IMR-90 (cell line): ENCODE data around the gene A3GALT2. TPM values are rescaled to one million over a fixed set of nuclear protein-coding genes. Genes with fewer than 3 reads are reported as not detected.

Experiments
- ATAC-seq: fragments of 200-7000 bp; cut with Tn5 transposase; 2 replicates; pipeline ENCODE4 v1.9.1; 2020; ENCODE audit warnings: low read depth, mild to moderate bottlenecking, moderate library complexity
- BruUV-seq: library from RNA; stranded (reverse); fragments of 400-500 nt; replicated peaks from 2 replicates; lab custom pipeline; 2021; lab: Mats Ljungman, UMichigan
- CTCF ChIA-PET: fragments of 300-600 bp; formaldehyde crosslinking; extraction: SDS; loops from one replicate; lab custom pipeline; 2021; ENCODE audit warnings: antibody characterized with exemption; lab: Yijun Ruan, JAX
- POLR2A ChIA-PET: fragments of 300-600 bp; sonication (Branson Sonifier 250); formaldehyde crosslinking; loops from one replicate; lab custom pipeline; 2022; ENCODE audit warnings: antibody characterized with exemption; ENCODE audit not compliant: unreplicated experiment; lab: Charles Lee
- DNase-seq: peaks from one replicate; pipeline ENCODE4 v3.0.0; 2013
- H2AFZ ChIP-seq: replicated peaks from 2 replicates; pipeline ENCODE3; 2013; ENCODE audit warnings: low read length, mild to moderate bottlenecking; ENCODE audit not compliant: poor library complexity
- H2AK5ac ChIP-seq: 2 replicates; pipeline ENCODE4 v1.6.1; 2013; ENCODE audit warnings: low read depth, low read length, inconsistent platforms
- H2AK9ac ChIP-seq: replicated peaks from 2 replicates; pipeline ENCODE3; 2013; ENCODE audit warnings: mild to moderate bottlenecking, low read depth, low read length, moderate library complexity; ENCODE audit not compliant: poor library complexity
- H2BK120ac ChIP-seq: 2 replicates; pipeline ENCODE4 v1.6.1; 2013; ENCODE audit warnings: low read depth, low read length, inconsistent platforms
- H2BK15ac ChIP-seq: 3 replicates; pipeline ENCODE4 v1.6.1; 2013; ENCODE audit warnings: low read depth, low read length, inconsistent platforms
- H2BK20ac ChIP-seq: 2 replicates; pipeline ENCODE4 v1.6.1; 2013; ENCODE audit warnings: low read depth, mild to moderate bottlenecking, inconsistent platforms, low read length, moderate library complexity
- H2BK5ac ChIP-seq: 2 replicates; pipeline ENCODE4 v1.6.1; 2013; ENCODE audit warnings: mild to moderate bottlenecking, low read depth, low read length, inconsistent platforms; ENCODE audit not compliant: poor library complexity, severe bottlenecking
- H3K14ac ChIP-seq: replicated peaks from 2 replicates; pipeline ENCODE4 v1.6.1; 2013; ENCODE audit warnings: low read depth, low read length, inconsistent platforms
- H3K18ac ChIP-seq: 2 replicates; pipeline ENCODE4 v1.6.1; 2013; ENCODE audit warnings: low read depth, low read length, control low read depth
- H3K23ac ChIP-seq: 2 replicates; pipeline ENCODE4 v1.6.1; 2013; ENCODE audit warnings: low read depth, low read length, inconsistent platforms
- H3K27ac ChIP-seq: 2 replicates; pipeline ENCODE4 v1.5.1; 2013; ENCODE audit warnings: mild to moderate bottlenecking, control low read depth, low read length; ENCODE audit not compliant: insufficient read depth
- H3K27me3 ChIP-seq: 2 replicates; pipeline ENCODE4 v1.6.1; 2013; ENCODE audit warnings: low read length; ENCODE audit not compliant: control insufficient read depth, insufficient read depth
- H3K36me3 ChIP-seq: 2 replicates; pipeline ENCODE4 v1.6.1; 2013; ENCODE audit warnings: low read length, mixed read lengths; ENCODE audit not compliant: control insufficient read depth, insufficient read depth
- H3K4ac ChIP-seq: 2 replicates; pipeline ENCODE4 v1.6.1; 2013; ENCODE audit warnings: low read depth, low read length, inconsistent platforms
- H3K4me1 ChIP-seq: 2 replicates; pipeline ENCODE4 v1.6.1; 2013; ENCODE audit warnings: low read length, mixed read lengths; ENCODE audit not compliant: control insufficient read depth, insufficient read depth
- H3K4me2 ChIP-seq: 2 replicates; pipeline ENCODE4 v1.6.1; 2013; ENCODE audit warnings: low read depth, mild to moderate bottlenecking, control low read depth, low read length, moderate library complexity
- H3K4me3 ChIP-seq: 2 replicates; pipeline ENCODE4 v1.5.1; 2013; ENCODE audit warnings: low read depth, mild to moderate bottlenecking, control low read depth, low read length, moderate library complexity; ENCODE audit not compliant: insufficient read depth
- H3K56ac ChIP-seq: 2 replicates; pipeline ENCODE4 v1.6.1; 2013; ENCODE audit warnings: low read length, inconsistent platforms; ENCODE audit not compliant: insufficient read depth; ENCODE audit errors: extremely low read depth
- H3K79me1 ChIP-seq, 2 experiments: 2 replicates each; pipeline ENCODE4 v1.6.1; 2013; ENCODE audit warnings: low read length in 2 of 2, inconsistent platforms in 1 of 2, low read depth in 1 of 2
- H3K9ac ChIP-seq: 2 replicates; pipeline ENCODE4 v1.6.1; 2013; ENCODE audit warnings: low read depth, low read length, control low read depth
- H3K9me1 ChIP-seq: 2 replicates; pipeline ENCODE4 v1.6.1; 2013; ENCODE audit warnings: low read length, inconsistent platforms; ENCODE audit not compliant: insufficient read depth
- H3K9me3 ChIP-seq: 2 replicates; pipeline ENCODE4 v1.6.1; 2013; ENCODE audit warnings: low read length; ENCODE audit not compliant: control insufficient read depth, insufficient read depth
- H4K20me1 ChIP-seq: 2 replicates; pipeline ENCODE4 v1.6.1; 2013; ENCODE audit warnings: low read length, inconsistent platforms; ENCODE audit not compliant: insufficient read depth
- H4K5ac ChIP-seq: 2 replicates; pipeline ENCODE4 v1.6.1; 2013; ENCODE audit warnings: mild to moderate bottlenecking, low read depth, low read length, control low read depth
- H4K8ac ChIP-seq, 2 experiments: 2 replicates each; pipeline ENCODE4 v1.6.1; 2013; ENCODE audit warnings: low read depth in 2 of 2, low read length in 2 of 2, control low read depth in 1 of 2, inconsistent platforms in 1 of 2
- H4K91ac ChIP-seq: 2 replicates; pipeline ENCODE4 v1.6.1; 2013; ENCODE audit warnings: low read depth, low read length, inconsistent platforms; ENCODE audit not compliant: insufficient read depth
- BHLHE40 ChIP-seq: fragments of 150-350 bp; IDR thresholded peaks from 2 replicates; pipeline ENCODE4 v1.6.1; 2016; ENCODE audit warnings: mild to moderate bottlenecking, low read depth, low read length
- CEBPB ChIP-seq: IDR thresholded peaks from 2 replicates; pipeline ENCODE4 v1.6.1; 2012; ENCODE audit warnings: low read depth, low read length, improper control_type of control experiment
- CHD1 ChIP-seq: IDR thresholded peaks from 2 replicates; pipeline ENCODE4 v1.6.1; 2012; ENCODE audit warnings: low read depth, low read length, improper control_type of control experiment
- ELK1 ChIP-seq: fragments of 150-350 bp; IDR thresholded peaks from 2 replicates; pipeline ENCODE4 v1.6.1; 2016; ENCODE audit warnings: low read depth, mild to moderate bottlenecking, low read length, moderate library complexity, borderline replicate concordance
- FOS ChIP-seq: fragments of 150-350 bp; IDR thresholded peaks from 2 replicates; pipeline ENCODE4 v1.6.1; 2016; ENCODE audit warnings: low read depth, low read length
- MAFK ChIP-seq: IDR thresholded peaks from 2 replicates; pipeline ENCODE4 v1.6.1; 2012; ENCODE audit warnings: low read depth, low read length, improper control_type of control experiment
- MAZ ChIP-seq: IDR thresholded peaks from 2 replicates; pipeline ENCODE4 v1.6.1; 2012; ENCODE audit warnings: low read depth, mild to moderate bottlenecking, low read length, improper control_type of control experiment, moderate library complexity, borderline replicate concordance
- MXI1 ChIP-seq: IDR thresholded peaks from 2 replicates; pipeline ENCODE4 v1.6.1; 2012; ENCODE audit warnings: low read depth, mild to moderate bottlenecking, low read length, moderate library complexity, borderline replicate concordance
- NFE2L2 ChIP-seq: fragments of 150-350 bp; IDR thresholded peaks from 2 replicates; pipeline ENCODE4 v1.6.1; 2016; ENCODE audit warnings: low read depth, mild to moderate bottlenecking, low read length
- POLR2A ChIP-seq: IDR thresholded peaks from 2 replicates; pipeline ENCODE4 v1.6.1; 2012; ENCODE audit warnings: mild to moderate bottlenecking, low read depth, low read length
- RCOR1 ChIP-seq: IDR thresholded peaks from 2 replicates; pipeline ENCODE4 v1.6.1; 2012; ENCODE audit warnings: mild to moderate bottlenecking, low read length, improper control_type of control experiment; ENCODE audit not compliant: insufficient replicate concordance
- RFX5 ChIP-seq: IDR thresholded peaks from 2 replicates; pipeline ENCODE4 v1.8.0; 2012; ENCODE audit warnings: low read depth, mild to moderate bottlenecking, low read length, moderate library complexity
- SMC3 ChIP-seq: fragments of 150-350 bp; IDR thresholded peaks from 2 replicates; pipeline ENCODE4 v1.6.1; 2016; ENCODE audit warnings: low read depth, mild to moderate bottlenecking, antibody characterized with exemption, low read length, moderate library complexity
- USF2 ChIP-seq: fragments of 150-350 bp; IDR thresholded peaks from 2 replicates; pipeline ENCODE4 v1.6.1; 2017; ENCODE audit warnings: mild to moderate bottlenecking, antibody characterized with exemption, low read length, low read depth
- WGBS, 2 experiments: methylation state at CpG; one replicate each; pipeline versions ENCODE4 v1.1.5 to v1.1.7; 2013; ENCODE audit warnings: missing lambda C conversion rate in 2 of 2; ENCODE audit not compliant: insufficient read length in 1 of 2; ENCODE audit errors: extremely low coverage in 2 of 2; 5-methylcytosine and 5-hydroxymethylcytosine counted together
- dilution Hi-C: fragments of 300-500 bp; cut with HindIII; formaldehyde crosslinking; loops from one replicate; pipeline ENCODE4 v1.14.3; 2018; ENCODE audit warnings: low sequenced_read_pairs; ENCODE audit not compliant: unreplicated experiment
- in situ Hi-C: fragments of 300-500 bp; cut with MboI; formaldehyde crosslinking; loops from 3 replicates; pipeline ENCODE4 v1.14.3; 2019; ENCODE audit warnings: low sequenced_read_pairs, inconsistent platforms, mixed read lengths
- intact Hi-C: fragments of 100-400 bp; cut with micrococcal nuclease; formaldehyde crosslinking; loops from 2 replicates; pipeline ENCODE4 v1.10.0; 2022
- polyA plus RNA-seq, 3 experiments: library from polyadenylated mRNA; depleted of rRNA; stranded (reverse); fragments of >200 nt; gene quantifications; 2 replicates each; pipeline ENCODE4 v1.2.3, GENCODE V29; 2012; ENCODE audit warnings: low replicate concordance in 1 of 3
- total RNA-seq: library from RNA; depleted of rRNA; stranded (reverse); fragments of >200 nt; gene quantifications from 2 replicates; pipeline ENCODE4 v1.2.3, GENCODE V29; 2012
- TF ChIP-seq, protein P1 (sequence below): conservative IDR thresholded peaks from 2 replicates; pipeline ENCODE4 v1.5.1; 2012; ENCODE audit warnings: mild to moderate bottlenecking, low read depth, low read length, improper control_type of control experiment

A3GALT2 gene
- total and polyA plus RNA-seq, 2 of the 4 experiments (the other 2 are of a cell fraction), result not detected

- Histone ChIP-seq H2BK15ac (no peak overlapping the region), H3K4me2 (no peak overlapping the region), H3K18ac (no peak overlapping the region), H3K23ac (no peak overlapping the region), H4K5ac (no peak overlapping the region), H3K36me3 (peaks cover 28% of the 10 kb centered on the region), H3K79me1 (peaks cover 22 to 46% of the 10 kb centered on the region in 2 experiments), H3K9ac (no peak overlapping the region), H4K8ac (no peak overlapping the region), H4K91ac (no peak overlapping the region), H3K56ac (no peak overlapping the region), H3K27me3 (no peaks in the 10 kb centered on the region), H2BK120ac (no peak overlapping the region), H3K27ac (no peak overlapping the region), H2AFZ (no peak overlapping the region), H2BK20ac (no peak overlapping the region), H3K4ac (no peak overlapping the region), H3K14ac (no peak overlapping the region), H3K9me1 (peaks cover 13% of the 10 kb centered on the region), H3K4me1 (no peaks in the 10 kb centered on the region; the same call in 1 of the 2 replicates), H3K4me3 (no peak overlapping the region), H4K20me1 (peaks cover 19% of the 10 kb centered on the region; the same call in 1 of the 2 replicates), H2AK5ac (no peak overlapping the region), H2AK9ac (no peak overlapping the region), H3K9me3 (no peaks in the 10 kb centered on the region), H2BK5ac (no peak overlapping the region)
- DNase-seq, result no peak
- BruUV-seq, result no TSS peak
- in situ Hi-C loops (no loop called here), intact Hi-C loops (no loop called here), dilution Hi-C loops (no loop called here)
- ChIA-PET POLR2A (no interaction called here), CTCF (no interaction called here)
- WGBS, 2 experiments, result 96% methylated on average over 10 of the region's 45 CpGs; no CpG with 5 or more reads in 1 of the 2 experiments
- no peak for TF ChIP-seq ELK1
- TF ChIP-seq BHLHE40, result no peak
- no peak for TF ChIP-seq MXI1
- no peak for TF ChIP-seq CHD1
- TF ChIP-seq SMC3, result no peak
- no peak for TF ChIP-seq NFE2L2
- no peak for TF ChIP-seq MAFK
- no peak for TF ChIP-seq MAZ
- TF ChIP-seq FOS, result no peak
- TF ChIP-seq USF2, result no peak
- TF ChIP-seq CEBPB, result no peak
- TF ChIP-seq RFX5, result no peak
- no peak for TF ChIP-seq POLR2A
- TF ChIP-seq RCOR1, result no peak
- TF ChIP-seq, protein P1, sequence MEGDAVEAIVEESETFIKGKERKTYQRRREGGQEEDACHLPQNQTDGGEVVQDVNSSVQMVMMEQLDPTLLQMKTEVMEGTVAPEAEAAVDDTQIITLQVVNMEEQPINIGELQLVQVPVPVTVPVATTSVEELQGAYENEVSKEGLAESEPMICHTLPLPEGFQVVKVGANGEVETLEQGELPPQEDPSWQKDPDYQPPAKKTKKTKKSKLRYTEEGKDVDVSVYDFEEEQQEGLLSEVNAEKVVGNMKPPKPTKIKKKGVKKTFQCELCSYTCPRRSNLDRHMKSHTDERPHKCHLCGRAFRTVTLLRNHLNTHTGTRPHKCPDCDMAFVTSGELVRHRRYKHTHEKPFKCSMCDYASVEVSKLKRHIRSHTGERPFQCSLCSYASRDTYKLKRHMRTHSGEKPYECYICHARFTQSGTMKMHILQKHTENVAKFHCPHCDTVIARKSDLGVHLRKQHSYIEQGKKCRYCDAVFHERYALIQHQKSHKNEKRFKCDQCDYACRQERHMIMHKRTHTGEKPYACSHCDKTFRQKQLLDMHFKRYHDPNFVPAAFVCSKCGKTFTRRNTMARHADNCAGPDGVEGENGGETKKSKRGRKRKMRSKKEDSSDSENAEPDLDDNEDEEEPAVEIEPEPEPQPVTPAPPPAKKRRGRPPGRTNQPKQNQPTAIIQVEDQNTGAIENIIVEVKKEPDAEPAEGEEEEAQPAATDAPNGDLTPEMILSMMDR, result no peak
- ATAC-seq, result no peak
Measured at GRCh38 chr1:33275706-33276572, 45.0 kb downstream of the A3GALT2 start.
